ENCODE measurements around the gene FBXO24. TPM values are rescaled to one million over a fixed set of nuclear protein-coding genes. Genes with fewer than 3 reads are reported as not detected.
"Not testable (repeated sequence)": the region's sequence is repeated elsewhere in the genome, so short reads cannot be mapped to it uniquely, and the experiment has no call there.

FBXO24 gene
- total RNA-seq, 4 donors from 2014 or later, result 0.15 to 4.3 (median 0.99) TPM

DNA sequence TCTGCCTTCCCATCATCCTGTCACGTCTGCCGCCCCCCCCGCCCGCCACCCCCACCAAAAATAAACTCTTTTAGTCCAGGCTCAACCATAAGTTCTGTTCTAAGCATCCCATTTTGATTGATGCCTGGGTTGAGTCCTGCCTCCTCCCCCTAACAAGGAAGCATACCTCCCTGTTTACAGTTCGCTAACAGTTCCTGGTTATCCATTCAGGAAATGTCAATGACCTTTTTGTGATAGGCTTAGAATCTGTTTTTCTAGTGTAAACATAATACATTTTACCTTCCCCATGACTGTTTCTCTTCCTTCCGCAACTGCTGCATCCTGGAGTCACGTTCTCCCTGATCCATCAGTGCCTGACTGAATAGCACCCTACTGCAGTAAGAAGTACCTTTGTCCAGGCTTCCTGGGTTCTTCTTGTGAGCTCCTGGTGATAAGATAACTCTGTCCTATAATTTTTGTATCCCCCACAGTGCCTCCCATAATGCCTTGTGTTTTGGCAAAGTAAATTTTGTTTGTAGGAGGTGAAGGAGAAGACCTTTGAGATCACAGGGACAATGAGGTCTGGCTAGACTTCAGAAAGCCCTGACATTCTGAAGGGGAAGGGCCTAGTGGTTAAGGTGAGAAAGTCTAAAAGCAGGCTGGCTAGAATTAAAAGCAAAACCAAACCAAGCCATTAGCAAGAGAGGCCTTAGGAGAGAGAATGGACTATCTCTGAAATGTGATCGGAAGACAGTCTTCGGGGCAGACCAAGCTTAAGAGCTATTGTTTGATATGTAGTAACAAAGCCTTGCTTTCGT, 39.8 kb upstream of the FBXO24 start:
- intact Hi-C loops (cut with DNase I; ENCODE audit: low total_unique reads), result loop anchor here (5.0 kb wide), 1 partner anchor 126 kb away; the partner anchor contains the start of gene GNB2
- WGBS, 2 donors, result 68 to 70% methylated on average over 10 of the region's 10 CpGs
- H3K4me3 ChIP-seq (ENCODE audit: low read depth, poor library complexity, severe bottlenecking), result no peak overlapping the region
- no peak for DNase-seq (ENCODE audit: low spot score in 2 of 2)
- TF ChIP-seq POLR2A (IDR thresholded peaks at IDR 0.05), result no peak
- TF ChIP-seq, protein P1, sequence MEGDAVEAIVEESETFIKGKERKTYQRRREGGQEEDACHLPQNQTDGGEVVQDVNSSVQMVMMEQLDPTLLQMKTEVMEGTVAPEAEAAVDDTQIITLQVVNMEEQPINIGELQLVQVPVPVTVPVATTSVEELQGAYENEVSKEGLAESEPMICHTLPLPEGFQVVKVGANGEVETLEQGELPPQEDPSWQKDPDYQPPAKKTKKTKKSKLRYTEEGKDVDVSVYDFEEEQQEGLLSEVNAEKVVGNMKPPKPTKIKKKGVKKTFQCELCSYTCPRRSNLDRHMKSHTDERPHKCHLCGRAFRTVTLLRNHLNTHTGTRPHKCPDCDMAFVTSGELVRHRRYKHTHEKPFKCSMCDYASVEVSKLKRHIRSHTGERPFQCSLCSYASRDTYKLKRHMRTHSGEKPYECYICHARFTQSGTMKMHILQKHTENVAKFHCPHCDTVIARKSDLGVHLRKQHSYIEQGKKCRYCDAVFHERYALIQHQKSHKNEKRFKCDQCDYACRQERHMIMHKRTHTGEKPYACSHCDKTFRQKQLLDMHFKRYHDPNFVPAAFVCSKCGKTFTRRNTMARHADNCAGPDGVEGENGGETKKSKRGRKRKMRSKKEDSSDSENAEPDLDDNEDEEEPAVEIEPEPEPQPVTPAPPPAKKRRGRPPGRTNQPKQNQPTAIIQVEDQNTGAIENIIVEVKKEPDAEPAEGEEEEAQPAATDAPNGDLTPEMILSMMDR (IDR thresholded peaks at IDR 0.05), result no peak

DNA sequence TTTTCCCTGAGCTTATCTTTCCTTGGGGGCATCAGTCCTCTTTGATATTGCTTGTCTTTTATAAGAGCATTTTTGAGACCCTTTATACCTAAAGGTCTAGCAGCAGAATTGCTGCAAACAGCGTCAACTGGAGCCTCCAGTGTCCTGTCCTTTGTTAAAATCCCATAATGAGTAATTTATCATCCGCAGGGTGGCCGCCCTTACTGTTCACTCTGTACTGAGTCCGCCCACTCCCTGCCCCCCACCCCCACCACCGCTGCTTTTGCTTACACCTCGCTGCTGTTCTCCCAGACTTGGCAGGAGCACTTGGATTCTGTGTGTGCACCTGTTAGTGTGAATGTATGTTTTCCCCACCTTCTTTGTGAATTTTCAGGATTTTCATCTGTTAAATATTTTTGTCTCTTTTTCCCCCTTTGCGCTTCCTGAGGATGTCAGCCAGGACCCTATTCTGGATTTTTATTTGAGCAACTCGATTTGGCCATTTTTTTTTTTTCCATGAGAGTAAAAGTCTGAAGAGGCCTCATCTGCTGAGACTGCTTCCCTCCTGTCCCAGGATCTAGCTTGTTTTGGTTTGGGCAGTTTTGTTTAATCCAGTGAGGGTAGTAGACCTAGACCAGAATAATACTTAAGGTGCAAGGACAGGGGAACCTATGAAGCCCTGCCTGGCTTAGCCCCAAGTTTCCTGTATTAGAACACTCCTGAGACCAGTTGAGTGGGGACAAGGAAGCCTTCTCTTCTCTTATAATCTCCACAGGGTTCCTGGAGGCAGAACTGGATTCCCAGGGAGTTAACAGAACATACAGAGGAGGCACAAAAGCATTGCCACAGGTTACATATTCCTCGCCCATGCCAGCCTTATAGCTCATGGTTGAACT, 39.0 kb upstream of the FBXO24 start:
- H3K4me3 ChIP-seq (ENCODE audit: low read depth, poor library complexity, severe bottlenecking), result no peak overlapping the region
- TF ChIP-seq, protein P1 (IDR thresholded peaks at IDR 0.05), result no peak
- TF ChIP-seq POLR2A (IDR thresholded peaks at IDR 0.05), result no peak
- 78 to 82% methylated on average over 9 of the region's 9 CpGs for WGBS, 2 donors
- intact Hi-C loops (cut with DNase I; ENCODE audit: low total_unique reads), result loop anchor here (5.0 kb wide), 1 partner anchor 125 kb away; the partner anchor contains the start of gene GNB2
- DNase-seq (ENCODE audit: low spot score in 2 of 2), result no peak

DNA sequence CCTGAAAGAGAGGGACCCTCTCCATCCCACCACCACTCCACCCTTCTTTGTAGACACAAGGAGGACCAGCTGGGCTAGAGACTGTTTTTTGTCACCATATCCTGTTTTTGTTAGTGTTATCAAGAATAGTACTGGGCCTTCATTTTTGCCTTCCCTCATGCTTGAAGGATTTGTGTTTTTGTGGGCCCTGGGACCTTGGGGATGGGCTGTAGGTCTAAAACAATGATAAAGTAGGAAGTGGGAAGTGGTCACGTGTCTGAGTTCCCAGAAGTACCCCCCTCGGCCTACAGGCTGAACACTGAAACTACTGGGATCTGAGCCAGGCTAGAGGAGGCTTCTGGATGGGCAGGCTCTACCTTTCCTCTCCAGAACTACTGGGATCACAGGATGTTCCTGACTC, 38.3 kb upstream of the FBXO24 start:
- no peak for DNase-seq (ENCODE audit: low spot score in 2 of 2)
- TF ChIP-seq, protein P1 (IDR thresholded peaks at IDR 0.05), result no peak
- TF ChIP-seq POLR2A (IDR thresholded peaks at IDR 0.05), result no peak
- 61 to 62% methylated on average over 2 of the region's 2 CpGs for WGBS, 2 donors
- intact Hi-C loops (cut with DNase I; ENCODE audit: low total_unique reads), result loop anchor here (5.0 kb wide), 1 partner anchor 124 kb away; the partner anchor contains the start of gene GNB2
- no peak overlapping the region for H3K4me3 ChIP-seq (ENCODE audit: low read depth, poor library complexity, severe bottlenecking)

DNA sequence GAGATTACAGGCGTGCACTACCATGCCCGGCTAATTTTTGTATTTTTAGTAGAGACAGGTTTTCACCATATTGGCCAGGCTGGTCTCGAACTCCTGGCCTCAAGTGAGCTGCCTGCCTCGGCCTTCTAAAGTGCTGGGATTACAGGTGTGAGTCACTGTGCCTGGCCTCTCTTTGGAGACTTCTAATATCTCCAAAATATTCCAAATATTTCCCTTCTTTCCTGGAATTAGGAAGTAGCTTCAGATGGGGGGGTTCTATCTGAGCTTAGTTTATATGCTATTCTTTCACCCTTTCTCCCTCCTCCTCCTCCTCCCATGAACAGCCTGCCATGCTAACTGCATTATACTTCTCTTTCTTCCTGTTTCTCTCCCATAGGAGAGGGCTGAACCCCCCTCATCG, 37.7 kb upstream of the FBXO24 start:
- DNase-seq (ENCODE audit: low spot score in 2 of 2); H3K4me3 ChIP-seq (ENCODE audit: low read depth, poor library complexity, severe bottlenecking): not testable (repeated sequence)
- WGBS, 2 donors, result 78 to 83% methylated on average over 5 of the region's 5 CpGs
- intact Hi-C loops (cut with DNase I; ENCODE audit: low total_unique reads), result loop anchor here (5.0 kb wide), 1 partner anchor 124 kb away; the partner anchor contains the start of gene GNB2

DNA sequence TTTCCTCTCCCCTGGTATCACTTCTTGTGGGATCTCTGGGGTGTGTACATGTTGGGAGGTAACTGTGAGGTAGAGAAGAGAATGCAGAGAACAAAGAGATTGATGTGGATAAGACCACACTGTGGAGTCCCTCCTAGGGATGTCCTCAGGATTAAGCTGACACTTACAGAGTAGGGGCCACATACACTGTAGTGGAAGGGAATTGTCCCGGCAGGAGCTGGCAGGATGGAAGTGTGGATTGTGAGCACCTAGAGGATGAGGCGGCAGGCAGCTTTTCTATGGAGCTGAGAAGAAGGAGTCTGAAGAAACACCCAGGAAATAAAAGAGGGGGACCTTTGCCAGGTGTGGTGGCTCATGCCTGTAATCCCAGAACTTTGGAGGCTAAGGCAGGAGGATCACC, 33.6 kb upstream of the FBXO24 start:
- H3K4me3 ChIP-seq (ENCODE audit: low read depth, poor library complexity, severe bottlenecking), result no peak overlapping the region
- 91 to 100% methylated on average over 2 of the region's 2 CpGs for WGBS, 2 donors
- intact Hi-C loops (cut with DNase I; ENCODE audit: low total_unique reads), result no loop called here
- TF ChIP-seq, protein P1 (IDR thresholded peaks at IDR 0.05), result no peak
- no peak for TF ChIP-seq POLR2A (IDR thresholded peaks at IDR 0.05)
- no peak for DNase-seq (ENCODE audit: low spot score in 2 of 2)

DNA sequence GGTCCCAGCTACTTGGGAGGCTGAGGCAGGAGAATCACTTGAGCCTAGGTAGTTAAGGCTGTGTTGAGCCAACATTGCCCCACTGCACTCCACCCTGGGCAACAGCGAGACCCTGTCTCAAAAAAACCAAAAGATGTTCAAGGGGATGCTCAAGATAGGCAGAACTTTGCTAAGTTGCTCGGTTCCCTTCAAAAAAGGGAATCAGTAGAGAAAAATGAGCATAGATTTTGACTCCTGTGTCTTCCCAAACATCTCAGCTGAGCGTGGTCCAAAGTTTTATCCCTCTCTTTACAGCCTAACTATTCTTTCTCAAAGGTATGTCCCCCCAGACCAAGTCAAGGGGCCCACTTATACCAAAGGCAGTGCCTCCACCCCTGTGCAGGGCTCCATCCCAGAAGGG, 33.1 kb upstream of the FBXO24 start:
- intact Hi-C loops (cut with DNase I; ENCODE audit: low total_unique reads), result no loop called here
- H3K4me3 ChIP-seq (ENCODE audit: low read depth, poor library complexity, severe bottlenecking), result no peak overlapping the region
- TF ChIP-seq, protein P1 (IDR thresholded peaks at IDR 0.05), result no peak
- no peak for TF ChIP-seq POLR2A (IDR thresholded peaks at IDR 0.05)
- 95 to 98% methylated on average over 3 of the region's 3 CpGs for WGBS, 2 donors
- DNase-seq (ENCODE audit: low spot score in 2 of 2), result no peak

Measured in lower leg skin (tissue), 4 donors.